GDM1 (cell line): Measurements from ENCODE around the gene ANKRD10.
A peak's percentile ranks its signal among the peaks of the same experiment; 100 is the strongest.
"Not testable (repeated sequence)": the region's sequence is repeated elsewhere in the genome, so short reads cannot be mapped to it uniquely, and the experiment has no call there.

ENCODE experiments used
- DNase-seq: peaks from one replicate; lab custom pipeline; 2025; lab: John Stamatoyannopoulos, UW

The ANKRD10 gene

DNA sequence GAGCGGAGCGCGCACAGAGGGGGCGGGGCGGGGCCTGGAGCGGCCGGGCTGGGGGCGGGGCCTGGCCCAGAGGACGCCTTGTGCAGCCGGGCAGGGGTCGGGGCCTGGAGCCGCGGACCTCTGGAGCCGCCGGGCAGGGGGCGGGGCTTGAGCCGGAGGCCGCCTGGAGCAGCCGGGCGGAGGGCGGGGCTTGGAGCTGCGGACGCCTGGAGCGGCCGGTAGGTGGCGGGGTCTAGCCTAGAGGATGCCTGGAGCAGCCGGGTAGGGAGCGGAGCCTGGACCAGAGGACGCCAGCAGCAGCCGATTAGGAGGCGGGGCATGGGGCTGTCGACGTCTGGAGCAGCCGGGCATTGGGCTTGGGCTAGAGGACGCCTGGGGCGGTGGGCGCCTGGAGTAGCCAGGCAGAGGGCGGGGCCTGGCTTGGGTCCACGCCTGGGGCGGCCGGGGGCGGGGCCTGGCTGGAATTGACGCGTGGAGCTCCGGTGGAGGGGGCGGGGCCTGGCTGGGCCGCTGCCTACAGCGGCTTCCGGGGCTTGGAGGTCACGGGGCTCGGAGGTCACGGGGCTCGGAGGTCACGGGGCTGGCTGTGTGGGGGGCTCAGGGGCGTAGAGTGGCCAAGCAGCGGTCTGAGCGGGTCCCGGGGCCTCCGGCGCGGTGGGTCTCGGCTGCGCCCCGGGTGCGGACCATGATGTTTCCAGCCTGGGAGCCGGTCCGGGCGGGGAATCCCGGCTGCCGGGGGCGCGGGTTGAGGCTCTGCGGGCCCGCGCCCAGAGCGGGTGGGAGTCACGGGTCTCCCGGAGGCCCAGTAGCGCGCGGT, at the start of gene ANKRD10:
Gene ANKRD10 (minus strand): TSS at position 13 of the 817 bp plus-strand sequence. CDS start 135 bp downstream, outside the sequence.
- DNase-seq, result peak; percentile 100

DNA sequence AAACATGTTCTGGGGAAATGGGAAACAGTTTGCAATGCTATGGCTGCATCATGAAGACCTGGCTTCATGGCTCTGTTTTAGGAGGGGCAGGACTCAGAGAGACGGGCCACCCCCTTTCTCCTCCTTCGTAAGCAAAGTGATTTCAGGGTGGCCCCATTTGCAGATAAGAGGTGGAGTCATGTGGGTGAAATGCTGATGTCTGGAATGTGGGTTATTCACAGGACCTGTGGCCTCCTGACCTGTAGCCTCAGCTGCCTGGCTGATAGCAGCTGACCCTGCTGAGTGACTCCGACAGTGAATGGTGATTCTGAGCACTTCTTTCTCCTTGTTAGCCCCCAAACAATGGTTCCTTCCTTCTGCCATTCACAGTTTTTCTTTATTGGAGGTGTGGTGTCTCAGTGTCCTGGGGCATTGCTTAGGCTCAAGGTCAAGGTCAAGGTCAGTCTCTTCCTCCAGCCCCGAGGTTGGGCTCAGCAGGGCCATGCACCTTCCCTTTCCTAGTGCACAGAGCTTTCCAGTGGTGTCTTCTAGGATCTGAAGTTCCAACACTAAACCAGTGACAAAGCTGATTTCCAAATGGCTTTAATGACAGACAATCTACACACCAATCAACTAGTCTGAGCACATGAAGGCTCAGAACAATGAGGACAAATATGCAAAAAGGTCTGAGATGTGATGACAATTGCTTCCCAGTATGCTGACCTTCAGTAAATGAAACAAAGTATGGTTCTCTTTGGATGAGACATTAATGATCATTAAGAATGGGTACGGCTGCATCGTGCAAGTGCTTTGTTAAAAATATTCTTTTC, 49.6 kb upstream of the ANKRD10 start:
- no peak for DNase-seq

DNA sequence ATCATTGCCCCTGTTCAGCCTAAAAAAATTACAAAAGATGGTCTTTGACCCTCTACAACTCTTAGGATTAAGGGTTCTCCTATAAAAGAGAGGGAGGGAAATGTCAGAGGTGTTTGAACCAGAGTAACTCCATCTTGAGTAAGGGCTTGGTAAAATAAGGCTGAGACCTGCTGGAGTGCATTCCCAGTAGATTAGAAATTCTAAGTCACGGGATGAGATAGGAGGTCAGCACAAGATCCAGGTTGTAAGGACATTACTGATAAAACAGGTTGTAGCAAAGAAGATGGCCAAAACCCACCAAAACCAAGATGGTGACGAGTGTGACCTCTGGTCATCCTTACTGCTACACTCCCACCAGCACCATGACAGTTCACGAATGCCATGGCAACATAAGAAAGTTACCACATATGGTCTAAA, 48.7 kb upstream of the ANKRD10 start:
- DNase-seq, result no peak

DNA sequence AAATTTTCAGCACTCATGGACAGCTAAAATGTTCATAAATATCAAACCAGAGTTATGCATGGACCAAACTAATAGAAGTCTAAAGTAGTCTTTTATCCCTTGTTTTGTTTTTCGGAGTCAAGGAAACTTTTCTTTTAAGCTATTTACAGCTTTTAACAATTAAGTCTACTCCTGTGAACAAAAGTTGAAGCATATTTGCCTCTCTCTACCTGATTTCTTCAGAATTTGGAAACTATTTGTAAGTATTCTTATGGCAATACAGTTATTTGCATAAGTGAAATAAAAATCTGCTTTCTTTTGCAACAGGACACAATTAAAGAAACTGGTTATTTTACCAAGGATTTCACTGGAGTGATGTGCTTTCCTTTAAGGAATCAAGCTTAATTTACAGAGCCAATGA, 47.1 kb upstream of the ANKRD10 start:
- DNase-seq, result no peak

DNA sequence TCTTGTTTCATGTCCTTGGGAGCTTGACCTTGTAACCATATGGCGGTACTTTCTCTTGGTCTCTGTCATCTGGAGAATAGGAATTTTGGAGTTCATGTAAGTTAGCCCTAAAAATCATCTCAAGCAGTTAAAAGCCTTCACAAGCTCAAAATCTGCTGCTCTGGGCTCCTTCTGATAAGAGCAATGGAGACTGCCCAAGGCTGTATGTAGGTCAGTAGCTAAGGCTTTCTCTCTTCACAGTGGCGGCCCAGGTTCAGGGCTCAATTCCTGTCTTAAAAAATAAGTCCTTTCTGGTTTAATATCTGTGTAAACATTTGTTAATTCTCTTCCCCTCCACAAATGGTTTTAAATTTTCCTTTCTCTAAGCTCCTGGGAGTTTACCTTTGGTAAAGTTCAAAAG, 45.3 kb upstream of the ANKRD10 start:
- no peak for DNase-seq

DNA sequence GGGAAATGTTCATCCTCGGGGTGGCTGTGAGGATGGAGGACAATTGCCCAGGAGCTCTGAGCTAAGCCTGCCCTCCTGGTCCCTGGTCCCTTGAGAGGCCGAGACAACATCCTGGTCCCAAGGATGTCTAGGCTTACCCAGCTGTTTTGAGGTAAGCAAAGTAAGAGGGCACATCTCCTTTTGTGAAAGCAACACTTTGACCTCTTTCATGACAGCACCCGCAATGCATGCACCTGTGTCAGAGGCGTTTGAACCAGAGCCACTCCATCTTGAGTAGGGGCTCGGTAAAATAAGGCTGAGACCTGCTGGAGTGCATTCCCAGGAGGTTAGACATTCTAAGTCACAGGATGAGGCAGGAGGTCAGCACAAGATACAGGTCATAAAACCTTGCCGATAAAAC, 43.1 kb upstream of the ANKRD10 start:
- DNase-seq, result no peak

DNA sequence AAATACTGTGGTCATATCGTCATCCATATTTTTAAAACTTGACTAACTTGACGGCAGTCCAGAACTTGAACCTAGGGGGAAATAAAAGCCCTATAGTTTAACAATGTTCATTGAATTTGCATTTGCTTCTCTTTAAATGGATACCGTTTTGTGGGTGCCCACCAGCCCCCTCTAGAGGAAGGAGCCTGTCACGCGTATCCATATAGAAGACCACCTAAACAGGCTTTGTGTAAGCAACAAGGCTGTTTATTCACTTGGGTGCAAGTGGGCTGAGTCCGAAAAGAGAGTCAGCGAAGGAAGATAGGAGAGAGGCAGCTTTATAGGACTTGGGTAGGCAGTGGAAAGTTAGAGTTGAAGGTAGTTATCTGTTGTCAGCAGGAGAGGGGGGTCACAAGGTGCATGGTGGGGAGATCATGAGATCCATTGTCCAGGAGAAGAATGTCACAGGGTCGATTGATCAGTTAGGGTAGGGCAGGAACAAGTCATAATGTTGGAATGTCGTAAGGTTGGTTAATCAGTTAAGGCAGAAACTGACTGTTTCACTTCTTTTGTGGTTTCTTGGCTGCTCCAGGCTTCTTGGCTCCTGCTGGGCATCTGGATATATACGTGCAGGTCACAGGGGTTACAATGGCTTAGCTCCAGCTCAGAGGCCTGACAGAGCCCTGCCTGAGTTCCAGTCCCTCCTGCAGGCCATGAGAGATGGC, 42.5 kb upstream of the ANKRD10 start:
- DNase-seq, result no peak

DNA sequence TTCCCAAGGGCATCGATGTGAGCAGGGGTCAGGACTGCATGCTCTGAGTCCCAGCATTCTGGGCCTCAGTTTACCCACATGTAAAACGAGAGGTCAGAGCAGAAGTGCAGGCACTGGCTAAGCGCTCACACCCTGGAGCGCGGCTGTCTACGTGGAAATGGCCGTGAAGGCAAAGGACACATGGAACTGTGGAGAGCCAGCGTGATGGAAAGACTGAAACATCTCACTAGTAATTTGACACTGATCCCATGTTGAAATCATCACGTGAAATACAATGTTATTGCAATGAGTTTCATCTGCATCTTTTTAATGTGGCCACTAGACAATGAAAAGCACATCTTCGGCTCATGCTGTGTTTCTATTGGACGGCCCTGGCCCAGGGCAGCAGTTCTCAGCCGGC, 41.3 kb upstream of the ANKRD10 start:
- not testable (repeated sequence) for DNase-seq

DNA sequence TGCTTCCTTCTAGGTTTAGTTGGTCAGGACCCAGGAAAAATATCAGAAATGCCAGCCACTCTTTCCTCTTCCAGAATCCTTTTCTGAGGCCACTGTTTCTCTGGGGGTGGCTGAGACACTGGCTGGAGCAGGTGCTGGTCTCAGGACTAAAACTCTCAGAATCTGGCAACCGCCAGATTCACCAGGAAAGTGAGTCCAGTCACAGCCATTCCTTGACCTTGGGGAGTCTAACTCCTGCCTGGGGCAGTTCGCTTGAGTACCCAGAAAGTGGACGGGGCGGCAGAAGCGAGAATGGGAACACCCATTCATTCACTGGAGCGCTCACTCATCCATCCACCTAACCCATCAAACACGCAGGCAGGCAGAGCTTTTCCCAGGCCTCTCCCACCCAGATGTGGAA, 40.7 kb upstream of the ANKRD10 start:
- DNase-seq, result not testable (repeated sequence)

DNA sequence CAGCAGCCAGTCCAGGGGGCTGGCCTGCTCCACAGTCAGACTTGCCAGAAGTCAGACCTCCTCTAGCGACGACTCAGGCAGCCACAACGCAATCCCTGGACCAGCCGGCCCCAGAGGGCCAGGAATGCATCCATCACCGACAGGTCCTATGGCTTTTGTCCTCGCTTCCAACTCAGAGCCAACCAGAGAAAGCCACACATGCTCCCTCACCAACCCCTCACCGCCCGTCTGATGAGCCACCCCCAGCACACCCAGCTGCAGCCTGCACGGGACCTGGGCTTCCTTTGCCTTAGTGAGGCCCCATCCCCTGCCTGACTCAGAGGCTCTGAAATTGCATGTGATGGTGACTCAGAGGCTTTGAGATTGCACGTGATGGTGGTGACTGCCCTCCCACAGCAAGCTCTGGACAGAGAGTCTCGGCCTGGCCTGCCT, 40.2 kb upstream of the ANKRD10 start:
- not testable (repeated sequence) for DNase-seq

DNA sequence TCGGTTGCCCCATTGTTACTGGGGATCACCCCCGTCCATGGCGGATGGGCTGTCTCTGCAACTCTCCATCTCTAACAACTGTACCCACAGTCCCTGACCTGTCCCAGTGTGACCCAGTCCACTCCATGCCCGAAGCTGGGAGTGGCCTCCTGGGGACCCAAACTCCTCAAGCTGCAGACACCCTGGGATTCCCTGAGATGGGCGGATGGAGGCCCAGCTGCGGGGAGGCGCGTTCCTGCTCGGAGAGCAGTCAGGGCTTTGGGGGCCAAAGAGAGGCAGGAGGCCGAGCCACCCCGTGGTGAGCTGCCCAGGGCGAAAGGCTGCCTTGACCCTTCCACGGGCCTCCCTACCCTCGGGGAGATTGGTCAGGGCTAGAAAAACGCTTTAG, 39.7 kb upstream of the ANKRD10 start:
- not testable (repeated sequence) for DNase-seq

DNA sequence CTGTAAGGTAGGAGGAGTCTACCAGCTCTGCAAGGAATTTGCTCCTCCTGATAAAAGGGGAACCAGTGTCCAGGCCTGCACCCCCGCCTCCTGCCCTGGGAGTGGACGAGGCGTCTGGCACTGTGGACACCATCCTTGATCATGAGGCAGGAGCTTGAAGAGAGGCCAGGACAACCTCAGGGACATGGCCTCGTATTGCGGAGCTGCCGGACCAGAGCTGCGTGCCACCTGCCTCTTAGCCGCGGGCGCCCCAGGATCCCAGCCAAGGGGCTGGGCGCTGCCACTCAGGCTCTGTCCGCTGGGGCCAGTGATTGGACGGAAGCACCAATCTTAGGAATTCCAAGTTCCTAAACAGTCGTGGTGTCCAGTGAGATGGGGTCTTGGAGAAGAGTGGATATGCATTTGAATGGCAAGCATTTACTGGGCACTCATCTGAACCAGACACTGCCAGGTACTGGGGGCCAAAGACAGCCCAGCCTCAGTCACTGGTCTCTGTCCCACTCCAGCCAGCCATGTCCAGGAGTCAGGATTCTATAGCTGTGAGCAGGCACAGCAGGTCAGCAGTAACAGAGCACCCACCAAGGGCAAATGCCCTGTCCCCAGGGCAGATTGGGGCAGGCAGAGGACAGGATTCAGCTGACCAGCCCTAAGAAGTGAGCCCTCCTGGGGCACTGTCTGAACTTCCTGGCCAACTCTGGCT, 39.1 kb upstream of the ANKRD10 start:
- DNase-seq, result no peak

DNA sequence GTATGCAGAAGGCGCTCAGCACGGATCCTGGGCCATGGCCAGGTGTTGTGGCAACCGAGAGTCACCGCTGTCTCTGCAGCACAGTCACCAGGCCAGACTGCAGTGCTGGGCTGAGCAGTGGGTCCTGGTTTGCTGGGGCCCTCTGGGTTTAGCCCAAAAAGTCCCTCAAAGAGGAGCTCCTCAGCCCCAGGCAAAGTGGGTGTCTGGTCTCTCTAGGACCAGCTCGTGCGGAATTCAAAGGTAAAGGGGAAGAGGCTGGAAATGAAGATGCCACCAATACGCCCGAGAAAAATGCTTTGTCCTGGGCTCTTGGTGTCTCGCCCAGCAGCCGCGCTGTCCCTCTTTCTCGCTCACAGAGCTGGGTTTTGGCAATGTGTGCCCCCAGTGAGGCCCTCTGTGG, 38.5 kb upstream of the ANKRD10 start:
- DNase-seq, result no peak

DNA sequence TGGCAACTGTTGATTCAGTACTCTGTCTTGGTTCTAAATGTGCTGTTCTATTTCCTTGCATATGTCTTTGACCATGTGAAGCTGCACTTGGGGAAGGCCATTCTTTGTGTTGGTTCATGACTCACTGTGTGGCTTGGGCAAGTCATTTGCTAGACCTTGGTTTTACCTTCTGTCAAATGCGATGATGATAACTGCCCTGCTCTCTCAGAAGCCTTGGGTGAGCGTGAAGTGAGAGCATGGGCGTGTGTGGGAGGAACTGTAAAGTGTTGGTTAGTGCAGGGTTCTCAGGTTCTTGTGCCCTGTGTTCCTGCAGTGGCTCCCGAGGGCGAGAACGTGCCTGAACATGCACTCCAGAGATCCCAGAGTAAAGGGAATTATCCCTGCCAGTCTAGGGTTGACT, 37.3 kb upstream of the ANKRD10 start:
- not testable (repeated sequence) for DNase-seq

DNA sequence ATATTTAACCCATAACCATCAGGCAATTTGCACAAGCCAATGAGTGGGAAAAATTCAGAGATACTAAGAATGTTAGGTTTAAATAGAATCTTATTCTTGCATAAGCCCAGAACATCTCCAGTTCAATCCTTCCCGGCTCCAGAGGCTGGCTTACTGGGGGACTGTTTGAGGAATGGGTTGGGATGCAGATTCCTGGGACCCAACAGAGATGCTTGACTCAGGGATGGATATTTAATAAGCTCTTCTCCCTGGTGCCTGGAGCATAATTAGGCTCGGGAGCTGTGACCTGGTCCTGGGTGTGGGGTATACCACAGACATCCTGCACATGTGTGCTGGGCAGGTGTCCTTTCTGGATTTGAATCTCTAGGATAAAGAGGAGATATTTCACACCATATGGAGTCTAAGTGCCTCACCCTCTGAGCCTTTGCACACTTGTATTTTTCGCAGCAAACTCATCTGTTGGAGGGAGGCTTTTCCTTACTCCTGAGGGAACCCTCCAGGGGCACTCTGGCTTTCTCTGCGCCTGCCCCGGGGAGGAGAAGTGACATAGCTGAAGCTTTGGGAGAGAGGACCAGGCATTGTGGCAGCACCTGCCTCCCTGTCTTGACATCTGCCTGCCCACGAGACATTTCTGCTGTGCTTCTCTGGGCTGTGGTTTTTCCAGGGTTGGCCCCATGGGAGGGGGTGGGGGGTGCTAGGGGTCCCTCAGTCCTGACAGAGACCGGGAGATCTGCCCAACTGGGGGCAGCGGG, 36.1 kb upstream of the ANKRD10 start:
- no peak for DNase-seq

DNA sequence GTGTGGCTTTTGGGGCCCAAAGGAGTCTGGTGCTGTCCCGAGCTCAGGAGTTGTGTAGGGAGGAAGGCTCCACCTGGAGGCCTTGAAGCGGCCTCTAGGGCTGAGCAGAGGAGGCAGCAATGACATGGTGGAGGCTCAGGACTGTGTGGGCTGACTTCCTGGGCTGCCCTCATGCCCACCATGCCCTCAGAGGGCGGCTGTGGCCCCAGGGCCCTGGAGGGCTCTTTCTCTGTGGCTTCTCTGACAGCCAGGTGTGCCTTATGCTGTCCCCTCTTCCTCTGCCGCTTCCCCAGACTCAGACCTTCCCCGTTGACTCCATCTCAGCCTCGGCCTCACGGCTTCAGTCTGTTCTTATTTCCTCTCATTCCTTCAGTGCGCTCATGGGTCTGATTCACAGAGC, 35.5 kb upstream of the ANKRD10 start:
- DNase-seq, result no peak

DNA sequence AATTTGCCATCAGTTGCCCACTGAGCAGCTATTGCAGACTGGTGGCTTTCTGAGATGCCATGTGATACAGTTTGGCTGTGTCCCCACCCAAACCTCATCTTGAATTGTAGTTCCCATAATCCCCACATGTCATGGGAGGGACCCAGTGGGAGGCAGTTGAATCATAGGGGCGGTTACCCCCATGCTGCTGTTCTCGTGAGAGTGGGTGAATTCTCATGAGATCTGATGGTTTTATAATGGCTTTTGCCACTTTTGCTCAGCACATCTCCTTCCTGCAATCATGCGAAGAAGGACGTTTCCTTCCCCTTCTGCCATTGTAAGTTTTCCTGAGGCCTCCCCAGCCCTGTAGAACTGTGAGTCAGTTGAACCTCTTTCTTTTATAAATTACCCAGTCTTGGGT, 34.8 kb upstream of the ANKRD10 start:
- no peak for DNase-seq

DNA sequence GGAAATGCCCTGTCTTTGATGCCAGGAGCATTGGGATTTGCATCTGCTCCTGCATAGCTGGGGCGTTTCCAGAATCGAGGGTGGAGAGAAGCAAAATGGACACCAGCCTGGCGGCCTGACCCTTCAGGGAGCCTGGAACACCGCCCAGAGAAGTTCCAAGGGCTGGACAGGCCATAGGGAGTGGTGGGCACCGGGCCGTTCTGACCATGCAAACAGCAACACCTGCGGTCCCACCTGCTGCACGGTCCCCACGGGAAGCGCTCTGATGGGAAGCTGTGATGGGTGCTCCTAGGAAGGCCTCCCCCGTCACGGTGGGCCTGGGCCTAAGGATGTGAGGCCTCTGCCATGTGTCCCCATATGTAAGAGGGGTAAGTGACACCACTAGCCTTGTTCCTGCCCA, 34.2 kb upstream of the ANKRD10 start:
- no peak for DNase-seq

DNA sequence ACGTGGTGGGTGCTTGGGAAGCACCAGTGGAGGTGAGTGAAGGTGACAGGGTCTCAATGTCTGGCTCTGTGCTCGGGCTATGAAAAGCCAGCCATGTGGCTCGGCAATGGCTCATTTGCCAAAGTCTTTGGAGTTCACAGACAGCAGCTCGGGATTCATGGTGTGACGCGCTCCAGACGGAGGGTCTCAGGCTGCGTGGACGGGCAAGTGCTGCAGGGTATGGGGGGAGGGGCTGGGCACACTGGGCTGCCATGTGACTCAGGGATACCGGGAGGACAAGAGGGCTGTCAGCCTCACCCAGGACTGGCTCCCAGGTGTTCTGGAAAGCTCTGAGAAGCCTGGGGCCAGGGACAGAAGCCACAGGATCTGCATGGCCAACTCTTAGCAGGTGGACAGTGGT, 32.5 kb upstream of the ANKRD10 start:
- DNase-seq, result not testable (repeated sequence)

DNA sequence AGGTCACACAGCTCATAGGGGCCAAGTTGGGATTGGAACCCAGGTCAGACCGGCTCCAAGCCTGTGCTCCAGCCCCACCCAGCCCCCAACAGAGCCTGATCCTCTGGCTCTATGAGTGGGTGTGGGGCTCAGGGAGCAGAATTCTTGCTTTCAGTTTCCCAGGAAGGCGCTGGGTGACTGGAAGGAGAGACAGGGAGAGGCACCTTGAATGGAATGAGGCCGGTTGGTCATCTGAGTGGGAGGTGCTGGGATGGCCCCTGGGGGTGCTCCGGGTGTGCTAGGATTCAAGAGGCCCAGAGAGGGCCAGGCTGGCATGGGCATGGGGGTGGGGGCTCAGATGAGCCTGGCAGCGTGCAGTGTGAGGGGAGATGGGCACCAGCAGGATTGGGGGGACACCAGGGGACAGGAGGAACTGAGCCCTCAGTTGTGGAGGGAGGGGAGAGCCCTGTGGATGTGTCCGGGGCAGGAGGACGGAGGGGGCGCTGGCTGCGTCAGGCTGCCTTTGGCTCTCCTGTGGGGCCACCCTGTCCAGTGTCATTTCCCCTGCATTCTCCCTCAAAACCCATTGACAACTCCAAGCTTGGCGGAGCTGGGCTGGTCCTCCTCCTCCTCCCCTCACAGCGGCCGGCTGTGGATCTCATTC, 31.2 kb upstream of the ANKRD10 start:
- no peak for DNase-seq
